NCI-H2081 (cell line): Measurements from ENCODE around the gene ZBTB48.
"Not testable (repeated sequence)": the region's sequence is repeated elsewhere in the genome, so short reads cannot be mapped to it uniquely, and the experiment has no call there.

Experiments used
- DNase-seq, 2 experiments: peaks; one replicate each; lab custom pipeline; 2025; lab: John Stamatoyannopoulos, UW

The ZBTB48 gene

GRCh38 chr1:6632588-6633514, 53.1 kb downstream of the ZBTB48 start:
- DNase-seq: no peak

DNA sequence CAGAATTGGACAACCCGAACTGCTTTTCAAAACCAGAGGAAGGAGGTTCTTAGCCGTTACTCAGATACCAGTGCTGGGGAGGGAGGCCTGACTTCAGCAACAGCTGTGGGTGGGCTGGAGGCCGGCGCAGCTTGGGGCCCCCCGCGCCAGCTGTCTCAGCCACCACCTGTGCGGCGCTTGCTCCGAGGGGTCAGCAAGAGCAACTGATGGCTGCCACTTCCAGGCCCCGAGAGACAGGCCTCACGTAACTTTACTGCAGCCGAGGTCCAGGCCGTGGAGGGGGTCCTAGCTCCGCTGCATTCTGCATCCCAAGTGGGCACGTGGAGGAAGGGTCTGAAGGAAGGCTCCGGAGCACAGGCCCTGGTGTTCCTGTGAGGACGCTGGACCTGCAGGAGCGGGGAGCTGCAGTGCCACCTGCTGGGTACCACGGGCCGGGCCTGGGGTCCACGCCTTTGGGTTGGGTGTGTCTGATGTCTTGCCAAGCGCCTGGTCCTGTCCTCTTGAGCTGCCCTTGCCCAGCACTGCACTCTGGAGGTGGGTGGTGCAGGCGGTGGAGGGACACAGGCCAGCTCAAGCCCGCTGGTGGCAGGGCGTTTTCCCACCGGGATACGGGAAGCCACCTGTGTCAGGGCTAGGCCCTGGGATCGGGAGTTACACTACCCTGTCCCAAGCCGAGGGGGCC, 54.7 kb downstream of the ZBTB48 start:
- no peak for DNase-seq

DNA sequence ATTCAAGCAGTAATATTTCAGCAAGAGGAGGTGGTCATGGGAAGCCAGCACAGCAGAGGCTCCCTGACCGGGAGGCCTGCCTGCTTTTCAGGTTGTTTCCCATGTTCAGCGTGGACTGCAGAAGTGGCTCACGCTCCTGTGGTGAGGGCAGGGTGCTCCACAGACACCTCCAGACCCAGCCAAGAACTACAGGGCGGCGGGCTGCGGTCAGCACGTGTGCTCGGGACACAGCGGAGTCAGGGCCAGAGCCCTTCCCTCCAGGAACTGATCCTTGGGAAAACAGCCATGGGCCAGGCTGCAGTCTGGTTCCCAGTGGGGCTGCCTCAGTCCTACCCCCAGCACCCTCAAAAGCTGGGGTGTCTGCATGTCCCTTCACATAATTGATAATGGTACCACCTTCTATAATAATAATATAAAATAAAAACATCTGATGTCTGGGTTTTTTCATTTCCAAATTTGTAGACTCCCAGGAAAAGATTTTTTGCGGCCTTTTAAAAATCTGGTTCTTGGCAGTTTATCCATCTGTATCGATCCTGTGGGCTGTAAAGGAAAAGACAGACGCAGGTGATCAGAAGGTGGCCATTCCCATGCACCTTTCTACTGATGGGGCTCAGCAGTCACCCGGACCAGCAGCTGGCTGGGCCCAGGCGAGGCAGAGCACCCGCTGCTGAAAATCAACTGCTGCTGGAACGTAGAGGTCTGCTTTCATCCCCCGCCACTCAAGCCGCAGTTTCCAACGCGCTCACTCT, 55.5 kb downstream of the ZBTB48 start:
- DNase-seq: no peak

- no peak for DNase-seq
Measured at GRCh38 chr1:6635910-6636760, 56.3 kb downstream of the ZBTB48 start.

- not testable (repeated sequence) for DNase-seq
Measured at GRCh38 chr1:6636778-6637177, 57.0 kb downstream of the ZBTB48 start.

DNA sequence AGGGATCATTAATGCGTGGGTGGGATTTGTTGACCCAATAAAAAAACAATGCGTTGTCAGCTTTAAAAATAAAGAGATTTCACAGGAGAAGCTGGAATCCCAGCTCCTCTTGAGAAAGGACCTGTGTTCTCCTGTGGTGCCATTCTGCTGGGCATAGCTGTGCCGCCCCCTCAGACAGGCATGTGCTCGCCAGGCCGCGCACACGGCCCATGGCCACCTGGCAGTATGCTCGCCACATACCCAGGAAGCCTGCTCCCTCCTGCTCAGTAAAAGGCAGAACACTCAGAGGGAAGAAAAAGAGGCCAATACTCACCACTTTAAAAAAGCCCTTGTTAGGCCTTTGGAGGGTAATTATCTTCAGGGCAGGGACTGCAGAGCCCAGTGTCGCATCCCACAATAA, 58.0 kb downstream of the ZBTB48 start:
- no peak for DNase-seq

DNA sequence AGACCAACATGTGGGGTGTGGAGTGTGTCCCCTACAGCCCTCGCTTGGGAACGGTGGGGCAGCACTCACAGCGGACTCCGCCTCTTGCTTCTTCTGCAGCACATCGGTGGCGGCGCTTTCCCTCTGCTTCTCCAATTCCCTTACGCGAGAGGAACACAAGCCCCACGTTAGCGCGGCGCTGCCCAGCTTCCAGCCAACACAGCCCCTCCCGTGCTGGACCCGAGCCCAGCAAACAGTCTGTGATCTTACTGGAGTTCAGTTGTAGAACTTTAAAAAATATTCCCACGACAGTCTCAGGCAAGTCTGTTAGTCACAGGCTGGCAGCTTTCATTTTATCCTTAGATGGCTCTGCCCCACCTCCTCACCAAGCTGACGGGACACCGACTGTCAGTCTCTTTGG, 58.4 kb downstream of the ZBTB48 start:
- DNase-seq: no peak
